Stimulated activated CD4-positive, alpha-beta T cell treated with anti-CD3 and anti-CD28 coated beads, TNF-alpha, amount 100 ng/mL, for 1 hour (primary cell): ENCODE results near the gene FRA10AC1.

Experiments used
- DNase-seq, 3 donors: peaks; one replicate each; pipeline ENCODE4 v3.0.0-alpha.2; 2020; ENCODE audit warnings: low read depth in 3 of 3, low spot score in 1 of 3

The FRA10AC1 gene

GRCh38 chr10:93702210-93703001 lies at the start of gene FRA10AC1:
Gene FRA10AC1, minus strand, starts transcription at chr10:93702592. Its CDS starts 2,486 bp downstream, at chr10:93700106.
- peak; percentile 67 to 88 (median 81) for DNase-seq

- no peak for DNase-seq
These were observed 49.4 kb upstream of the FRA10AC1 start for GRCh38 chr10:93751832-93752231.

- no peak for DNase-seq
These were observed 48.7 kb upstream of the FRA10AC1 start for GRCh38 chr10:93751124-93751523.

GRCh38 chr10:93749218-93749799 lies 46.9 kb upstream of the FRA10AC1 start:
- DNase-seq, result no peak

- no peak for DNase-seq
These were observed 44.5 kb upstream of the FRA10AC1 start for GRCh38 chr10:93746844-93747284.

- DNase-seq, result no peak
These were observed 43.1 kb upstream of the FRA10AC1 start for GRCh38 chr10:93745408-93746065.

- DNase-seq, result no peak
These were observed 40.4 kb upstream of the FRA10AC1 start for GRCh38 chr10:93742633-93743349.

- no peak for DNase-seq
These were observed 39.0 kb upstream of the FRA10AC1 start for GRCh38 chr10:93741367-93741766.

GRCh38 chr10:93726024-93726423 lies 23.6 kb upstream of the FRA10AC1 start:
- no peak for DNase-seq

GRCh38 chr10:93723153-93723552 lies 20.8 kb upstream of the FRA10AC1 start:
- no peak for DNase-seq

- DNase-seq, result no peak
These were observed 20.2 kb upstream of the FRA10AC1 start for GRCh38 chr10:93722550-93722949.

GRCh38 chr10:93719901-93720300 lies 17.5 kb upstream of the FRA10AC1 start:
- no peak for DNase-seq

- DNase-seq, result no peak
These were observed 16.7 kb upstream of the FRA10AC1 start for GRCh38 chr10:93718937-93719725.

- DNase-seq, result no peak
These were observed 14.4 kb upstream of the FRA10AC1 start for GRCh38 chr10:93716766-93717165.

GRCh38 chr10:93715345-93715744 lies 13.0 kb upstream of the FRA10AC1 start:
- no peak for DNase-seq

GRCh38 chr10:93712593-93712992 lies 10.2 kb upstream of the FRA10AC1 start:
- no peak for DNase-seq

- no peak for DNase-seq
These were observed 9.5 kb upstream of the FRA10AC1 start for GRCh38 chr10:93711891-93712290.

GRCh38 chr10:93710333-93710909 lies 8.0 kb upstream of the FRA10AC1 start:
- no peak for DNase-seq

GRCh38 chr10:93707623-93708022 lies 5.2 kb upstream of the FRA10AC1 start:
- no peak for DNase-seq

GRCh38 chr10:93704451-93704850 lies 2.1 kb upstream of the FRA10AC1 start:
- no peak for DNase-seq
